Peyer's patch (tissue), 4 donors: ENCODE measurements around the gene PPP1R3C. TPM values are rescaled to one million over a fixed set of nuclear protein-coding genes. Genes with fewer than 3 reads are reported as not detected.

Experiments used
- DNase-seq, 3 donors: peaks; one replicate each; pipeline ENCODE4 v3.0.0-alpha.2; 2017 to 2019
- H3K27ac ChIP-seq, 4 donors: fragments of 200-600 bp; sonication (generic); one replicate each; pipeline ENCODE4 v1.5.1; 2016 to 2019
- H3K27me3 ChIP-seq, 2 donors: fragments of 200-600 bp; sonication (generic); one replicate each; pipeline ENCODE4 v1.5.1; 2019
- H3K36me3 ChIP-seq, 3 donors: fragments of 200-600 bp; sonication (generic); one replicate each; pipeline ENCODE4 v1.5.1; 2016 to 2019
- H3K4me1 ChIP-seq, 4 donors: fragments of 200-600 bp; sonication (generic); one replicate each; pipeline ENCODE4 v1.5.1; 2016 to 2019
- H3K4me3 ChIP-seq, 4 donors: fragments of 200-600 bp; sonication (generic); 1 replicate in 3 of 4; 2 replicates in 1 of 4; pipeline ENCODE4 v1.5.1; 2016 to 2019; ENCODE audit warnings: mild to moderate bottlenecking in 1 of 4
- H3K9me3 ChIP-seq, 4 donors: fragments of 200-600 bp; sonication (generic); one replicate each; pipeline ENCODE4 v1.5.1; 2016 to 2019; ENCODE audit warnings: mild to moderate bottlenecking in 1 of 4
- POLR2A ChIP-seq, 2 donors: fragments of 450-650 bp; IDR thresholded peaks; one replicate each; pipeline ENCODE4 v1.5.1; 2017; ENCODE audit warnings: antibody characterized with exemption in 2 of 2, mild to moderate bottlenecking in 2 of 2, moderate library complexity in 2 of 2
- total RNA-seq, 4 donors: library from RNA; depleted of rRNA; stranded (reverse); fragments of >200 nt; gene quantifications; one replicate each; pipeline ENCODE4 v1.1.0, GENCODE V29; 2016
- TF ChIP-seq, protein P1 (sequence below), 6 experiments: fragments of 450-650 bp in 4 of 6; fragments of 200-600 bp in 2 of 6; sonication (generic) in 1 of 6; IDR thresholded peaks; one replicate each; pipeline ENCODE4 v1.5.1; 2017 to 2019; ENCODE audit warnings: antibody characterized with exemption in 6 of 6, mild to moderate bottlenecking in 3 of 6, moderate library complexity in 1 of 6

PPP1R3C gene
- total RNA-seq, 4 donors from 2014 or later = 1.1 to 4.1 (median 1.6) TPM

DNA sequence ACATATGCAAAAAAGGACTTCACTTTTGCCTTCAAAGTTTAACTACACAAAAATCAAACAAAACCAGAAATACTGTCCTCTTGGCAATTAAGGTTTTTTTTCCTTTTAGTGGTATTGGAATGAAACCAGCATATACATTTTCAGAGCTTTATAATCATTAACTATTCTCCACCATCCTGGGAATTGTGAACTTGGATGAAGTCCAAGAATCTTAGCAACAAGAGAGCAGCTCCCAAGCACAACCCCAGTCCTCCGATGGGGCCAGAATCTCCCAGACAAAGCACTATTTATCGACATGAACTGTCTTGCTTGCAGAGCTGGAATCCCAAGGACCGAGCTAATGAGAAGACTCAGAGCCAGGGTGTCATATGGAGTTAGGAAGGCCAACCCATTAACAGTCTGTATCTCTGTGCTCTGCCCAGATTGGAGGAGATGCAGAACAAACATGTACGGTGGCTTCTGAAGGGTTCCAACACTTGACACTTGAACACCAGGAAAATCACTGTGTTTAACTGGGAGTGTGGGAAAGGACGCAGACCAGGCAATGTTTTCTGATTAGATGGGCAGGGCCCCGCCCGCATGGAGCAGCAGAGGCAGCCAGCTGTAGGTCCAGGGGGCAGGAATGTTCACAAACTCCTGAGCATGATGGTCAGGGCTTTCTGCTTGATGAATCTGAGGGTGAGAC lies 35.5 kb downstream of the PPP1R3C start:
- H3K36me3 ChIP-seq = no peaks in the 10 kb centered on the region
- no peak overlapping the region for H3K4me3 ChIP-seq
- H3K9me3 ChIP-seq = no peaks in the 10 kb centered on the region
- peak overlapping the region in 2 of 4 donors; percentile 12 to 35 for H3K27ac ChIP-seq
- no peaks in the 10 kb centered on the region for H3K27me3 ChIP-seq
- no peak for TF ChIP-seq POLR2A (IDR thresholded peaks at IDR 0.05)
- TF ChIP-seq, protein P1, sequence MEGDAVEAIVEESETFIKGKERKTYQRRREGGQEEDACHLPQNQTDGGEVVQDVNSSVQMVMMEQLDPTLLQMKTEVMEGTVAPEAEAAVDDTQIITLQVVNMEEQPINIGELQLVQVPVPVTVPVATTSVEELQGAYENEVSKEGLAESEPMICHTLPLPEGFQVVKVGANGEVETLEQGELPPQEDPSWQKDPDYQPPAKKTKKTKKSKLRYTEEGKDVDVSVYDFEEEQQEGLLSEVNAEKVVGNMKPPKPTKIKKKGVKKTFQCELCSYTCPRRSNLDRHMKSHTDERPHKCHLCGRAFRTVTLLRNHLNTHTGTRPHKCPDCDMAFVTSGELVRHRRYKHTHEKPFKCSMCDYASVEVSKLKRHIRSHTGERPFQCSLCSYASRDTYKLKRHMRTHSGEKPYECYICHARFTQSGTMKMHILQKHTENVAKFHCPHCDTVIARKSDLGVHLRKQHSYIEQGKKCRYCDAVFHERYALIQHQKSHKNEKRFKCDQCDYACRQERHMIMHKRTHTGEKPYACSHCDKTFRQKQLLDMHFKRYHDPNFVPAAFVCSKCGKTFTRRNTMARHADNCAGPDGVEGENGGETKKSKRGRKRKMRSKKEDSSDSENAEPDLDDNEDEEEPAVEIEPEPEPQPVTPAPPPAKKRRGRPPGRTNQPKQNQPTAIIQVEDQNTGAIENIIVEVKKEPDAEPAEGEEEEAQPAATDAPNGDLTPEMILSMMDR (IDR thresholded peaks at IDR 0.05) = no peak
- DNase-seq = no peak
- H3K4me1 ChIP-seq = peaks cover 0 to 28% (median 0%) of the 10 kb centered on the region in 4 donors

DNA sequence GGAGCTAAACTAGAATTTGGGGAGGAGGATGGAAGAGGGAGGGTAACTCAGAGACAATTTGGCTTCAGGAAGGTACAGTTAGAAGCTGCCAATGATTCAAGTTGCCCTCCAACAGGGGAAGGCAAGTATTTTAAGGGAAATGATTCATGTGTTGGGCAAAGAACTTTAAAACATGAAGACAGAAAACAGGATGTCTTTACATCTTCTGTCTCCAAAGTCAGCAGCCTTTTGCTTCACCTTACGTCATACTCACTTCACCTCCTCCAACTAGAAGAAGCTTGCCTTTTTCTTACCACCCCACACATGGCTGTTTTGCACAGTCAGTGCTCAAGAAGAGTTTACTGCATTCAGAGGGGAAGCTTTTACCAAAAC lies 36.1 kb downstream of the PPP1R3C start:
- H3K9me3 ChIP-seq = no peaks in the 10 kb centered on the region
- DNase-seq = no peak
- H3K4me1 ChIP-seq = peaks cover 0 to 30% (median 0%) of the 10 kb centered on the region in 4 donors
- peak overlapping the region in 1 of 4 donors; percentile 35 for H3K27ac ChIP-seq
- no peak overlapping the region for H3K4me3 ChIP-seq
- H3K36me3 ChIP-seq = no peaks in the 10 kb centered on the region
- TF ChIP-seq POLR2A (IDR thresholded peaks at IDR 0.05) = no peak
- TF ChIP-seq, protein P1 (IDR thresholded peaks at IDR 0.05) = no peak
- H3K27me3 ChIP-seq = no peaks in the 10 kb centered on the region

DNA sequence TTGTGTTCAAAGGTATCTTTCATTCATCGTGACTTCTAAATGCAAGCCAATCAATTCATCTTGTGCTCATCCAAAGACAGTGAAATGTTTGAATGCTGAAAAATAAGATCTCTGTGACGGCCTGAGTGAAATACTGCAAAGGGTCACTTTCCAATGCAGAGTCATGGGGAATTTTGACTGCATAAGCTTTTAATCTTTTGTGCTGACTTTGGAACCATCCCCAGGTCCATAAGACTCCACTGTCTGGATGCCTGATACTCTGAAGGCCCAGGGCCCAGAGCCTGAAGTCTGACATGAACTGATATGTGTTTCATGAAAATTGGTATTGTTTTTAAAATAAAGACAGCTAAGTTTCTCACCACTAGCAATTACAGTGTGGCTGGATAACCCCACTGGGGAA lies 39.0 kb downstream of the PPP1R3C start:
- Histone ChIP-seq H3K27ac (no peak overlapping the region), H3K36me3 (no peaks in the 10 kb centered on the region), H3K4me1 (peaks cover 0 to 54% (median 0%) of the 10 kb centered on the region in 4 donors), H3K4me3 (no peak overlapping the region), H3K9me3 (no peaks in the 10 kb centered on the region), H3K27me3 (no peaks in the 10 kb centered on the region)
- TF ChIP-seq, protein P1 (IDR thresholded peaks at IDR 0.05) = no peak
- TF ChIP-seq POLR2A (IDR thresholded peaks at IDR 0.05) = no peak
- DNase-seq = no peak

DNA sequence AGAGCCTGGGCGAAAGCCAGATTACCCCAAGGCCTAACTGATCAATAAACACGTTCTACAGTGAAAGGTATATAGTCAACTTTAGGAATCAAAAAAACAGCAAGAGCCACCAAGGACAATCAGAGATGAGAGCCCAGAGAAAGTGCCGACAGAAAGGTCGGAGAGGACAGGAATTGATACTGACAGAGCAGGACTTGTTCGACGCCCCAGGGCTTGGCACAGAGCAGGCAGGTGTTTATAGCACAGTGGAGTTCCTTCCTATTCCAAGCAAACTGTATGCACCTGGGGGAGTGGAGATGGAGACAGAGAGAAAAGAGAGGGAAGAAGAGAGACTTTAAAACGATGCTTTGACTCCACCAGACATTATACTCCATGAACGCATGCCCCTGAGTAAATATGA lies 39.5 kb downstream of the PPP1R3C start:
- DNase-seq = no peak
- H3K27ac ChIP-seq = no peak overlapping the region

DNA sequence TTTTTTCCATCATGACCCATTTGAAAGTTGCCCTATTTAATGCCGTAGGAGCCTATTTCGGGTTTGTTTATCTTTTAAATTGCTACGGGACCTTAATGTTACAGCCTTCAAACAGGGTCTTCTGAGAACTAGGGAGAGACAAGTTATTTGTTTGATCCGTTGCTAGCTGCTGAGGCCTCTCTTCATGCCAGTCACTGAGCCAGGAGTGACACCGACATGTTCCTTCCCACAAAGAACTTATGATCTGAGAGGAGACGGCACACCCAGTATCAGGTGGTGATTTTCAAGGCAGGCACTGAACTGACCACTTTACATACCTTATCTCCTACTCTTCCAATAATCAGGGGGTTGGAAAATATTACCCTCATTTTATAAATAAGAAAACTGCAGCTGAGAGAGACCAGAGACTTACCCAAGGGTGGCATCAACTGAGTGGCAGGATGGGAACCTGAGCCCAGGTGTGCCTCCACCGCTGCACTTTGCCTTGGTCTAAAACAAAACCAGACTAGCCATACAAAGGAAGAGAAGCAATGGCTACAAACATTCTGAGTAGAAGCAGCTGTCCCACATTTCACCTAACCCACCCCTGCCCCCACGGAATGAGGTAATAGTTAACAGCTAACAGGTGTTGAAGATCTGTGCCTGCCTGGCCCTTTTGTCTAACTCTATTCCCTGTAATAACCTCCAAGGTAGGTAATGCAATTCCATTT lies 40.5 kb downstream of the PPP1R3C start:
- no peaks in the 10 kb centered on the region for H3K27me3 ChIP-seq
- TF ChIP-seq, protein P1 (IDR thresholded peaks at IDR 0.05) = no peak
- TF ChIP-seq POLR2A (IDR thresholded peaks at IDR 0.05) = no peak
- H3K9me3 ChIP-seq = no peaks in the 10 kb centered on the region
- DNase-seq = no peak
- peaks cover 0 to 44% (median 0%) of the 10 kb centered on the region in 4 donors for H3K4me1 ChIP-seq
- H3K36me3 ChIP-seq = no peaks in the 10 kb centered on the region
- H3K27ac ChIP-seq = peak overlapping the region in 2 of 4 donors; percentile 37 to 81
- no peak overlapping the region for H3K4me3 ChIP-seq

More for the DNA sequence above, 39.5 kb downstream of the PPP1R3C start:
- peaks cover 0 to 54% (median 0%) of the 10 kb centered on the region in 4 donors for H3K4me1 ChIP-seq
- H3K4me3 ChIP-seq = no peak overlapping the region
- TF ChIP-seq, protein P1 (IDR thresholded peaks at IDR 0.05) = no peak
- no peak for TF ChIP-seq POLR2A (IDR thresholded peaks at IDR 0.05)
- no peaks in the 10 kb centered on the region for H3K36me3 ChIP-seq
- H3K9me3 ChIP-seq = no peaks in the 10 kb centered on the region
- no peaks in the 10 kb centered on the region for H3K27me3 ChIP-seq
